Measurements from ENCODE around the gene WDR7.

DNA sequence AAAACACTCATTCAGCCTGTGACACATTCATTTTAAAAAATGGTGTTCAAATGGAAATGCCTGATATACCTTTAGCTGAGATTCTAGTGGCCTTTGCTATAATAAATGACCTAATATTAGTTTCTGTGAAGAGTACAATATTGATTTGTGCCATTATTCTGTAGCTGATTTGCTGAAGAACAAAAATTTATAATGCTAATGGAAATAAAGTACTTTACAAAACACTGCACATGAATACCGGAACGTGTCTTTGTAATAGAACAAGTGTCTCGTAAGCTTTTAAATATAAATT, 138.7 kb downstream of the WDR7 start:
- TF ChIP-seq CTCF (IDR thresholded peaks at IDR 0.05), result no peak
- no peak for TF ChIP-seq POLR2A (IDR thresholded peaks at IDR 0.05)
